EL (cell line): ENCODE measurements around the gene G3BP1.
A peak's percentile ranks its signal among the peaks of the same experiment; 100 is the strongest.

Experiments used
- DNase-seq: peaks from one replicate; pipeline ENCODE4 v3.0.0-alpha.2; 2016

The G3BP1 gene

DNA sequence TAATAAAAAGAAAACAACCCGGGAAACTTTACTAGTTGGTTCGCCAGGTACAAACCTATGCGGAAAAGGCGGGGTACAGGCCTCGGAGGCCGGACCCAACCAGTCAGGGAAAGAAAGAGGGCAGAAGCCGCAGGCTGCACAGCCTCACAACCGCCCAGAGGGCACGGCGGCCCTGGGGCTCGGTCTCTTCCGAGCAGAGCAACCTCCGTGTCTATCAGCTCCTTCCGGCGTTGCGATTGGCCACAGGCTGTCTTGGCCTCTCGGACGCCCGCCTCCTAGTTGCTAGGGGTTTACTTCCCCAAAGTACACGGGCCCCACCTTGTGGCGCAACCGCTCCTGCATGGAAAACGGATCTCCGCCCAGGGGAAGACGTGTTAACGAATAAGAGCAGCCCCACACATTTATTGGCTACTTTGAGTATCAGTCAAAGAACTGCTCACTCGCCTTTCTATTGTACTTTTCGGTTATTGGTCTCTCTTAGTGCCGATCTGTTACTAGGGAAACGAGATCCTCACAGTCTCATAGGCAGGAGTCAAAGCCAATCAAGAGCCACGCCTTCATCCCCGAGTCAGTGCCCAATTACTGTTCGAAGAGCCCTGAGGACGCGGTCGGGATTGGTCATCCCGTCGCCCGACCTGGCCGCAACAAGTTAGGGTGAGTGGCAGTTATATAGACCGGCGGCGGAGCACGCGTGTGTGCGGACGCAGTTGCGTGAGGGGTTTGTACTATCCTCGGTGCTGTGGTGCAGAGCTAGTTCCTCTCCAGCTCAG, at the start of gene G3BP1:
TSS of gene G3BP1 (plus strand) at position 696 of the 770 bp plus-strand sequence. CDS start 14,667 bp downstream, outside the sequence.
- DNase-seq: peak; percentile 100

GRCh38 chr5:151722546-151722945, 49.2 kb upstream of the G3BP1 start:
- no peak for DNase-seq

GRCh38 chr5:151724360-151724759, 47.4 kb upstream of the G3BP1 start:
- no peak for DNase-seq

- peak; percentile 38 for DNase-seq
Observed at GRCh38 chr5:151729597-151729996, 42.2 kb upstream of the G3BP1 start.

DNA sequence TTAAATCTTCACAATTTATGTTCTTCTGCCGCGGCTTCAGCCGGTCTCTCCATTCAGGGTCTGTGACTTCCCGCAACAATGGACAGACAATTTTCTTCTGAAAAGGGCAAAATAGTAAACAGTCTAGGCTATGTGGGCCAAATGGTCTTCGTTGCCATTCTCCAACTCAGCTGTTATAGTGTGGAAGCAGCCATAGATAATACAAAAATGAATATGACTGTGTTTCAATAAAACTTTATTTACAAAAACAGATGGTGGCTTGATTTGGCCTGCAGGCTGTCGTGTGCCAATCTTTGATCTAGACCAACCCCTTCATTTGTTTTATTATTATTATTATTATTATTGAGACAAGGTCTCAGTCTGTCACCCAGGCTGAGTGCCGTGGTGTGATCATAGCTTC, 41.4 kb upstream of the G3BP1 start:
- no peak for DNase-seq

DNA sequence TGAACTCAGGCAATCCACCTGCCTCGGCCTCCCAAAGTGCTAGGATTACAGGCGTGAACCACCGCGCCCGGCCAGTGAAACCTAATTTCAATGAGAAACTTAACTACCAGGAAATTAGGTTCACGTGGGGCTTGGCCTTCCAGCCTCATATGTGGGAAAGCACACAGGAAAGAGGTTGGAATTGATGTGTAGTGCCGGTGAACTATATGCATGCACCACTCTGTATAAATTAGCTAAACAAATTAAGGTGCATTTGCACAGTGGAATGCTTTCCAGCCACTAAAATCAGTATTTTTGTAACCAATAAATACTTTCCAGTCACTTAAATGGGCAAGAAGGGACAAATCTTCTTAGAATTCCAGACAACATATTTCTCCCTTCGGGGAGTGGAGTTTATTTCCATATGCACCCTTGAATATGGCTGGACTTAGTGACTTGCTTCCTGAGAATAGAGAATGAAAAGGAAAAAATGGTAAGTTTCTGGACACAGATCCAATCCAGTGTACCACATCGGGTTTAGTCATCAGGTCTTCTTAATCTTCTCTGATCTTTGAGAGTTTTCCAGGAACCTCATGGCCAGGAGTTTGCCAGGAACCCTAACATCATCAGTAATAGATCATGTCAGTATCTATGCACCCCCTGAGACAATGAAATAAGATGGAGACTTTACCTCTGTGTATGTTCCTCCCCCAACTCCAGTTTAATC, 38.2 kb upstream of the G3BP1 start:
- peak; percentile 39 for DNase-seq

DNA sequence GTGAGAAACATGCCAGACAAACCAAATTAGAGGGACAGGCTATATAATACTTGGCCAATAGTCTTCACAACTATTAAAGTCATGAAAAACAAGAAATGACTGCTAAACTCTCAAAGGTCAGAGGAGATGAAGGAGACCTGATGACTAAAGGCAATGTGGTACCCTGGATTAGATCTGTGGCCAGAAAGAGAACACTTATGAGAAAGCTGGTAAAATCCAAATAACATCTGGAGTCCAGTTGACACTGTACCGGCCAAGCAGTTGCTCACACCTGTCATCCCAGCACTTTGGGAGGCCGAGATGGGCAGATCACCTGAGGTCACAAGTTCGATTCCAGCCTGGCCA, 37.7 kb upstream of the G3BP1 start:
- DNase-seq: no peak

DNA sequence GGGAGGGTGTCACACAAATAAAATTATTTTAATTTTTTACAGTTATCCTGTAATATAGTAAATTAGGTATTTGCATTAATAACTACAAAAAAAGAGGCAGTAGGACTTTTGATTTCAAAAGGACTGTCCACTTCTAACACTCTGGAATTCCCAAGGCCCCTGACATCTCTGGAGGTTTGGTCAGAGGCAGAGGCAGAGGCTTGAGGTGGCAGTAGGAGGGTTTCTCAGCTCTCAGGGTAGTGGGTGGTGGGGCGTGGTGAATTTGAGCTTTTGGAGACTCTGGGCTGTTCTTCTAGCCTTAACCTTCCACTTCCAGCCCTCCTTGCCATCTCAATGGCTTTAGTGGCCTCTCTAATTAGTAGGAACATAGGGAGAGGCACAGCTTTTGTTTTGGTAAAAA, 36.1 kb upstream of the G3BP1 start:
- no peak for DNase-seq

DNA sequence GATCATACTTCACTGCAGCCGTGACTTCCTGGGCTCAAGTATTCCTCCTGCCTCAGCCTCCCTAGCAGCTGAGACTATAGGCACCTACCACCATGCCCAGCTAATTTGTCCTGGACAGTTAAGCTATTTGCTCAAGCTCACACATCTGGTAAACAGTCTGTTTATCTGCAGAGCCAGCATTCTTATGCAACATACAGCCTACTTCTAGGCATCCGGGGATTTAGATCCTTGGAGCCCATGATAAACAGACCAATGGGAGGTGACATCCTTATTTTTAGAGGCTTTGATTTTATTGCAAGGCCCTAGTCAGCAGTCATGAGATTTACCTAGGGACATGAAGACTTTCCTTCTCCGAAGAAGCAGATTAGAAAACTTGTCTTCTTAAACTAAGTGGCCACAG, 34.3 kb upstream of the G3BP1 start:
- DNase-seq: no peak

- DNase-seq: peak; percentile 46
Observed at GRCh38 chr5:151738125-151738848, 33.5 kb upstream of the G3BP1 start.

- no peak for DNase-seq
Observed at GRCh38 chr5:151739395-151739794, 32.4 kb upstream of the G3BP1 start.

- peak; percentile 98 for DNase-seq
Observed at GRCh38 chr5:151739939-151740335, 31.8 kb upstream of the G3BP1 start.

GRCh38 chr5:151740336-151740942, 31.3 kb upstream of the G3BP1 start:
- DNase-seq: peak; percentile 93

- DNase-seq: peak; percentile 84
Observed at GRCh38 chr5:151740958-151741373, 30.8 kb upstream of the G3BP1 start.

DNA sequence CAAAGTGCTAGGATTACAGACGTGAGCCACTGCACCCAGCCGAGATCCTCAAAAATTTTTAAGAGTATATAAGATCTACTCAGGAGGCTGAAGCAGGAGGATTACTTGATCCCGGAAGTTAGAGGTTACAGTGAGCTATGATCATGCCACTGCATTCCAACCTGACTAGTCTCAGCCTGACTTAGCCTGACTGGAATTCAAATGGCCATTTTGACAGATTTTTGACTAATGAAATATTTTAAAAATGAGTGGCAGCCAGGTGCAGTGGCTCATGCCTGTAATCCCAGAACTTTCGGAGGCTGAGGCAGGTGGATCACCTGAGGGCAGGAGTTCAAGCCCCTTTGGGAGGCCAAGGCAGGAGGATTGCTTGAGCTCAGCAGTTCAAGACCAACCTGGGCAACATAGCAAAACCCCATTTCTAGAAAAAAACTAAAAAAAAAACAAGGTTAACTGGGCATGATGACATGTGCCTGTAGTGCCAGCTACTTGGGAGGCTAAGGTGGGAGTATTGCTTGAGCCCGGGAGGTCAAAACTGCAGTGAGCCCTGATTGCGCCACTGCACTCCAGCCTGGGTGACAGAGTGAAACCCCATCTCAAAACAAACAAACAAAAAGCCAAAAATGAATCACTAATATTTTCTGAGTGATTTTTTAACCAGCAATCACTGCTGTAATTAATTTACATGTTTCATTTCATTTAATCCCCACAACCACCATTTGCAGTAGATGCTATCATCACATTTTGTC, 29.9 kb upstream of the G3BP1 start:
- DNase-seq: peak; percentile 93

GRCh38 chr5:151742870-151743294, 28.9 kb upstream of the G3BP1 start:
- DNase-seq: peak; percentile 81

DNA sequence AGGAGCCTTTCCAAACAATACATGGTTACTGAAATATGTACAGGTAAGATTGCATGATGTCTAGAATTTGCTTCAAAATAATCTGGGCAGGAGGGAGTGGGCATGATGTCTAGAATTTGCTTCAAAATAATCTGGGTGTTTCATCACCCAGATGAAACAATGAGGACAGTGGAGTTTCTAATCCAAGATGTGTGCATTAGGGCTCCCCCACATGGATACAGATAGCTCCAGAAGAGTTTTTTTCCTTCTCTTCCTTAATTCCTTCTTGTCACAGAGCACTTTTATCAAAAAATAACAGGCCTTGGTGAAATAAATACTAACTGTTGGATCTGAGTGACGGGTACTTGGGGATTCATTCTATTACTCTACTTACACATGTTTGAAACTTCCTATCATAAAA, 28.2 kb upstream of the G3BP1 start:
- peak; percentile 20 for DNase-seq

DNA sequence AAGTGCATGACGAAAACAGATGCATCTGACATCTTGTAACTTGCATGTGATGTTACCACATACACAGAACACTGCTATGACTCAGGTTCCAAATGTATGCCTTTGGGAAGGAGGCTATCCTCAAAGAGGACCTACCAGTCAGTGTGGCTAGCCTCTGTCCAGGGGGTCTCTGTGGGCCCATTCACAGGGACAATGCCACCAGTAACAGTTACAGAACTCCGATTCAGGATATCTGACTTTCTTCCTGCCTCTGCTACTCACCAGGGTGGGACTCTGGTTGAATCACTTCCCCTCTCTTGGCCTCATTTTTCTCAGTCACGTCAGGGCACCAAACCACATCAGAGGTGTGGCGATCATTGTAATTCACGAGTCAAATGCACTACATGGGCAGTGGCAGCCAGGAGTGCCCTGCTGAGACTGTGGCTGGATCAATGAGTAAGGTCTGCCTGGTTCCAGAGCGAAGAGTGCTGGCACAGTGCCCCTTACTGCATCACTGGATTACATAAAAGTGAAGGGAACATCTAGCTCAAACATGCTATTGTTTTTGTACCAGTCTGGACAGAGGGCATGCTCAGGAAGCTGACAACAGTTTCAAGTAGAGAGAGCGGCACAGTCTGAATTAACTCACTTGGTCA, 26.6 kb upstream of the G3BP1 start:
- peak; percentile 94 for DNase-seq

DNA sequence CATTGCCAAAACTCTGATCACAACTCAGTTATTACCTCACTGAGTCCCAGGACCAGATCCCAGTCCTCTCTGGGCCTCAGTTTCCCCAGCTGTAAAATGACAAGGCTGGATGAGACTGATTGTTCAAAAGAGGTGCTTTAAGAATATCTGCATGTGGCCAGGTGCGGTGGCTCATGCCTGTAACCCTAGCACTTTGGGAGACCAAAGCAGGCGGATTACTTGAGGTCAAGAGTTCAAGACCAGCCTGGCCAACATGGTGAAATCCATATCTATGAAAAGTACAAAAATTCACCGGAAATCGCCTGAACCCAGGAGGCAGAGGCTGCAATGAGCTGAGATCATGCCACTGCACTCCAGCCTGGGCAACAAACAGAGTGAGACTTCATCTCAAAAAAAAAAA, 21.6 kb upstream of the G3BP1 start:
- no peak for DNase-seq

- no peak for DNase-seq
Observed at GRCh38 chr5:151751091-151751490, 20.7 kb upstream of the G3BP1 start.

DNA sequence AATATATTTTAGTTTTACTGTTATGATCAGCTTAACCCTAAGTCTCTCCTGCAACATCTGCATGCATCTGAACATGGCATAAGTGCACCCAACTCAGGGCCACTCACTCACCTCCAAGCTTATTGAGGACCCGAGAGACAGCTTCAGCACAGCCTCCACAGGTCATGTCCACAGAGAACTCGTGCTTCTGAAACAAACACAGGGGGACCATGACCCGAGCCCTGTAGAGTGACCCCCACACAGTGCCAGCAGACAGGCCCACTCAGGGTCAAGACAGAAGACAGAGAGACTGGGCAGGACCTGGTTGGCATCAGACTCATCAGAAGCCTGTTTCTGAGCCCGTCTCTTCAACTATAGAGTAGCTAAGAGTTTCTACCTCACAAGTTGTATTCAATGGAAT, 20.2 kb upstream of the G3BP1 start:
- no peak for DNase-seq

- no peak for DNase-seq
Observed at GRCh38 chr5:151755383-151755782, 16.4 kb upstream of the G3BP1 start.
